Neutrophil (primary cell): Measurements from ENCODE around the gene TBC1D9.

Source experiments
- H3K27ac ChIP-seq: fragments of 200-600 bp; sonication (generic); 2 replicates; pipeline ENCODE4 v1.5.1; 2016; ENCODE audit warnings: mild to moderate bottlenecking, moderate library complexity
- H3K27me3 ChIP-seq: fragments of 200-600 bp; sonication (generic); 2 replicates; pipeline ENCODE4 v1.6.0; 2016; ENCODE audit warnings: mild to moderate bottlenecking
- H3K36me3 ChIP-seq: fragments of 200-600 bp; sonication (generic); 2 replicates; pipeline ENCODE4 v1.5.1; 2017
- H3K4me1 ChIP-seq, 2 experiments: fragments of 200-600 bp in 1 of 2; sonication (generic) in 1 of 2; 1 replicate in 1 of 2; 2 replicates in 1 of 2; pipeline versions ENCODE4 v1.5.1 to v1.6.1; 2013 to 2016; ENCODE audit warnings: low read depth in 1 of 2, low read length in 1 of 2, mild to moderate bottlenecking in 1 of 2, moderate library complexity in 1 of 2; ENCODE audit not compliant: control insufficient read depth in 1 of 2, insufficient read depth in 1 of 2
- H3K4me3 ChIP-seq, 2 experiments: fragments of 200-600 bp in 1 of 2; sonication (generic) in 1 of 2; 1 replicate in 1 of 2; 2 replicates in 1 of 2; pipeline ENCODE4 v1.5.1; 2013 to 2016; ENCODE audit warnings: low read depth in 1 of 2, low read length in 1 of 2, mild to moderate bottlenecking in 1 of 2, moderate library complexity in 1 of 2
- H3K9me3 ChIP-seq: fragments of 200-600 bp; sonication (generic); 2 replicates; pipeline ENCODE4 v1.5.1; 2016
- TF ChIP-seq, protein P1 (sequence below): fragments of 200-600 bp; sonication (generic); IDR thresholded peaks from 2 replicates; pipeline ENCODE4 v1.5.1; 2016; ENCODE audit warnings: antibody characterized with exemption

Gene TBC1D9

DNA sequence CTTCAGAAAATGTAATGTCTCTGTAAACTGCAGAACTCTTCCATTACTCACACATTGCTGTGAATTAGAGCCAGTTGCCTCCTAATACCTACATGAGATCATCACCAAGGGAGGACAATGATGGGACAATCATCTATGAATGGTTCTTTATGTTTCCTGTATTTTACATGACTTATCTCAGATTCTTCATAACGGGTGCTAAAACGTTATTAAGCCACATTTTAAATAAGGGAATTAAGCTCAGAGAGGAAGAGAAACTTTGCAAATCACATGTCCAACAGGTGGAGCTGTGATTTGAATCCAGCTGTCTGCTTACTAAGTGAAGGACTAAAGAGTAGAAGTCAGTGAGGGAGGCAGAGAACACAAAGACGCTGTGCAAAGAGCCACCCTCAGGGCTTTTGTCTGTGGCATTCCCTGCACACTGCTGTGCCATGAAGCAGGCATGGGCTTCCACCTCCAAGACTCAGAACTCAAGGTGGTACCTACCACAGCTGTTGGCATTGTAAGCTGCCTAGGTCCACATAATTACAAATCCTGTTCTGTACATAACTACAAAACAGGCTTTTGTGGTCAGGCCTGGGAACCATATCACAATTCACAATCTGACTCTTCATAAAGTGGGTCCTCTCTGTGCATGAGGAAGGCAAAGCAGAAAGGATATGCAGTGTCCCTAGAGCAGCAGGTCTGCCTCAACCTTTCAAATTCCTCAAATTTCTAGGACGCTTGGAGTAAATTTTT, 12.8 kb downstream of the TBC1D9 start:
- TF ChIP-seq, protein P1, sequence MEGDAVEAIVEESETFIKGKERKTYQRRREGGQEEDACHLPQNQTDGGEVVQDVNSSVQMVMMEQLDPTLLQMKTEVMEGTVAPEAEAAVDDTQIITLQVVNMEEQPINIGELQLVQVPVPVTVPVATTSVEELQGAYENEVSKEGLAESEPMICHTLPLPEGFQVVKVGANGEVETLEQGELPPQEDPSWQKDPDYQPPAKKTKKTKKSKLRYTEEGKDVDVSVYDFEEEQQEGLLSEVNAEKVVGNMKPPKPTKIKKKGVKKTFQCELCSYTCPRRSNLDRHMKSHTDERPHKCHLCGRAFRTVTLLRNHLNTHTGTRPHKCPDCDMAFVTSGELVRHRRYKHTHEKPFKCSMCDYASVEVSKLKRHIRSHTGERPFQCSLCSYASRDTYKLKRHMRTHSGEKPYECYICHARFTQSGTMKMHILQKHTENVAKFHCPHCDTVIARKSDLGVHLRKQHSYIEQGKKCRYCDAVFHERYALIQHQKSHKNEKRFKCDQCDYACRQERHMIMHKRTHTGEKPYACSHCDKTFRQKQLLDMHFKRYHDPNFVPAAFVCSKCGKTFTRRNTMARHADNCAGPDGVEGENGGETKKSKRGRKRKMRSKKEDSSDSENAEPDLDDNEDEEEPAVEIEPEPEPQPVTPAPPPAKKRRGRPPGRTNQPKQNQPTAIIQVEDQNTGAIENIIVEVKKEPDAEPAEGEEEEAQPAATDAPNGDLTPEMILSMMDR, result no peak
- H3K27ac ChIP-seq, result no peak overlapping the region

DNA sequence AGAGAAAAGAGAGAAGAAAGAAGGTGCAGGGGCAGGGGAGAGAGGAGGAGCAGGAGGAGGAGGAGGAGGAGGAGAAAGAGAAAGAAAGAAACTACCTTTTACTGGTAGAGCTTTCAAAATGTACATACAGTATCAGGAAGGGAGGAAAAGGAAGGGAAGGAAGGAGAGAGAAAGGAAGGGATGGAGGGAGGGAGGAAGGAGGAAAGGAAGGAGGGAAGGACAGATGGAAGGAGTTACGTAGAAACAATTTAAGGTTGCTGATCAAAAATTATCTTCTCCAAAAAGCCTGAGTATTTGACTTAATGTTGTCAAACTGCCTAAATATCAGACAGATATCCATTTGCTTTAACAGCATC, 13.4 kb downstream of the TBC1D9 start:
- Histone ChIP-seq H3K4me1 (no peaks in the 10 kb centered on the region), H3K27ac (no peak overlapping the region)
- TF ChIP-seq, protein P1, result no peak

More for the DNA sequence above, 12.8 kb downstream of the TBC1D9 start:
- Histone ChIP-seq H3K4me1 (no peaks in the 10 kb centered on the region), H3K36me3 (no peaks in the 10 kb centered on the region), H3K4me3 (no peak overlapping the region), H3K9me3 (no peaks in the 10 kb centered on the region), H3K27me3 (peaks cover 27% of the 10 kb centered on the region)

DNA sequence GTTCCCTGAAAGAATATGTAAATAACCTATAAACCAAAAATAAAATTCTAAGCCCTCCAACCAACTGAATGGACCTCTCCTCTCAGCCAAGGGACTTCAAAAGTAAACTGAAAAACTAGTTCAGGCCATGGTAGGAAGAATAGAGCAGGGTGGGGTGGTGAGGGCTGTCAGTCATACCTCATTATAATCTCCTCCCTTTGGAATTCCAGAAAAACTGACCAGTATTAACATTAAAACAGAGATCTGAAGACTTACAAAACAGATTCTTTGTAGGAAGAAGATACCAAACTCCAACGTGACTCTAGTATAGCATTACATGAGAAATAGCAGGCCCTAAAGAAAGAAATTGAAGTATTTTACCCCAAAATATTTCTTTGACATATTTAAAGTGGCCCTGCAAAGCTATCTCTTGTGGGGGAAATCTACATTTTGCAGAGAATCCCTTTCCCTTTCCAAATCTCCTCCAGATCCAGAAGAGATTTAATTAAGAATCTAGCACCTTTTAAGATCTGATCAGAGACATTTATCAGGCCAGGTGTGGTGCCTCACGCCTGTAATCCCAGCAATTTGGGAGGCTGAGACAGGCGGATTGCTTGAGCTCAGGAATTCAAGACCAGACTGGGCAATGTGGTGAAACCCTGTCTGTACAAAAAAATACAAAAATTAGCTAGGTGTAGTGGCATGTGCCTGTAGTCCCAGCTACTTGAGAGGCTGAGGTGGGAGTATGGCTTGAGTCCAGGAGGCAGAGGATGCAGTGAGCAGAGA, 15.1 kb downstream of the TBC1D9 start:
- Histone ChIP-seq H3K4me3 (no peak overlapping the region), H3K36me3 (no peaks in the 10 kb centered on the region), H3K27me3 (peaks cover 27% of the 10 kb centered on the region), H3K27ac (no peak overlapping the region), H3K9me3 (no peaks in the 10 kb centered on the region), H3K4me1 (no peaks in the 10 kb centered on the region)
- TF ChIP-seq, protein P1, result no peak

More for the DNA sequence above, 13.4 kb downstream of the TBC1D9 start:
- Histone ChIP-seq H3K4me3 (no peak overlapping the region), H3K27me3 (peaks cover 27% of the 10 kb centered on the region), H3K36me3 (no peaks in the 10 kb centered on the region), H3K9me3 (no peaks in the 10 kb centered on the region)

DNA sequence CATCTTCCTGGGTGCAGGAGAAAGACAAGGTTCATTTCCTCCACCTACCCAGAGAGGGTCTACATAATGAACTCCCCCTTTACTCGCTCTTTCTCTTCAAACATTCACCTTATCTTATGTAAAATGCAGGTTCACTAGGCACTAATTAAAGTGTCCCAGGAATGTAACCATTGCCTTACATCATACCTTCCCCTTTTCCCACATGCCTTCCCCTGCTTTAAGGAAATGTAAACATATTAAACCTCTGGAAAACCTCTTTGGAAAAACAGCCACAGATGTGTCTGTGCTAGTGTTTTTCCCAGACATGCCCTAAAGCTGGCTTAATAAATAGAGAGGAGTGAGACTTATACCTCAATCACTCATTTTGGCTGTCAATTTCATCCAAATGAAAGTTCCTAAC, 15.8 kb downstream of the TBC1D9 start:
- Histone ChIP-seq H3K27ac (no peak overlapping the region), H3K9me3 (no peaks in the 10 kb centered on the region), H3K4me1 (no peaks in the 10 kb centered on the region), H3K4me3 (no peak overlapping the region), H3K27me3 (peaks cover 27% of the 10 kb centered on the region), H3K36me3 (no peaks in the 10 kb centered on the region)
- TF ChIP-seq, protein P1, result no peak

DNA sequence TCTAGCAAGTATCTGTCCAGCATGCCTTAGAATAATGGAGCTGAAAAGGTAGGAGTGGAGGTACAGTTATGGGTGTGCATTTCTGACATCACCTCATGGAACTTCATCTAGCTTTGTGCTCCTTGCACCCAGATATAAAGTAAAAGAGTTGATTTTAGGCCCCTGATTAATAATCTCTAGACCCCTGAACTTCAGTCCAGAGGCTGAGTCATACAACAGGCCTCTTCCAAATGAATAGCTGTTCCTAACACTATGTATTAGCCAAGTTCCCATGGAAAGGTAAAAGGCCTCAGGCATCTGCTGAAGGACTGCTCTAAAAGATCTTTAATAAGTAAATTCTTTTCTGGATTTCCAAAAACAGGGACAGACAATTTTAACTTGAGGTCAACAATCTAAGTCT, 16.2 kb downstream of the TBC1D9 start:
- TF ChIP-seq, protein P1, result no peak
- Histone ChIP-seq H3K27me3 (peaks cover 25% of the 10 kb centered on the region), H3K9me3 (no peaks in the 10 kb centered on the region), H3K36me3 (no peaks in the 10 kb centered on the region), H3K4me3 (no peak overlapping the region), H3K4me1 (no peaks in the 10 kb centered on the region), H3K27ac (no peak overlapping the region)
